GM12864 (cell line): ENCODE data around the gene CNTNAP2.

Experiments
- DNase-seq: peaks from one replicate; pipeline ENCODE4 v3.0.0-alpha.2; 2011; ENCODE audit warnings: low read depth
- H3K4me3 ChIP-seq: 2 replicates; pipeline ENCODE4 v1.5.1; 2011; ENCODE audit warnings: mild to moderate bottlenecking, low read depth, low read length, control low read depth
- TF ChIP-seq, protein P1 (sequence below): IDR thresholded peaks from 2 replicates; pipeline ENCODE4 v1.5.1; 2011; ENCODE audit warnings: low read depth, mild to moderate bottlenecking, moderate library complexity, low read length, control low read depth, inconsistent platforms; ENCODE audit errors: missing control alignments

Gene CNTNAP2

DNA sequence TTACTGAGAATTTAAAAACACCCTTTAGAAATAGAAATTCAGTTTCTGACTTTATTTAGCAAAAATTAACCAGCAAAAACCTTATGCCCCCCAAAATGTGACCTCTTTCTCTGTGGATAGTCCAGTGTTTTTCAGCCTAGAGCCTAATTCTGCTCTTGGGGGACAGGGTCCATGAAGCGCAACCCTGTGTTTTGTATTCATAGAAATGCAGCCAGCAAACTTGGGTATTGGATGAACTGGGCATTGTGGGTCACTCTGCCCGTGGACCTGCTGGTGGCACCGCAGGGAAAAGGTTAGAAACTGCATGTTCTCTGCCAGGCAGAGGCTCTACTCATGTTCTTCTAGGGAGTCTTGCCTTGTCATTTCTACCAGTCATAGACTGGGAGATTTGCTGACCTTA is 1686.5 kb downstream of the CNTNAP2 start:
- TF ChIP-seq, protein P1, sequence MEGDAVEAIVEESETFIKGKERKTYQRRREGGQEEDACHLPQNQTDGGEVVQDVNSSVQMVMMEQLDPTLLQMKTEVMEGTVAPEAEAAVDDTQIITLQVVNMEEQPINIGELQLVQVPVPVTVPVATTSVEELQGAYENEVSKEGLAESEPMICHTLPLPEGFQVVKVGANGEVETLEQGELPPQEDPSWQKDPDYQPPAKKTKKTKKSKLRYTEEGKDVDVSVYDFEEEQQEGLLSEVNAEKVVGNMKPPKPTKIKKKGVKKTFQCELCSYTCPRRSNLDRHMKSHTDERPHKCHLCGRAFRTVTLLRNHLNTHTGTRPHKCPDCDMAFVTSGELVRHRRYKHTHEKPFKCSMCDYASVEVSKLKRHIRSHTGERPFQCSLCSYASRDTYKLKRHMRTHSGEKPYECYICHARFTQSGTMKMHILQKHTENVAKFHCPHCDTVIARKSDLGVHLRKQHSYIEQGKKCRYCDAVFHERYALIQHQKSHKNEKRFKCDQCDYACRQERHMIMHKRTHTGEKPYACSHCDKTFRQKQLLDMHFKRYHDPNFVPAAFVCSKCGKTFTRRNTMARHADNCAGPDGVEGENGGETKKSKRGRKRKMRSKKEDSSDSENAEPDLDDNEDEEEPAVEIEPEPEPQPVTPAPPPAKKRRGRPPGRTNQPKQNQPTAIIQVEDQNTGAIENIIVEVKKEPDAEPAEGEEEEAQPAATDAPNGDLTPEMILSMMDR: no peak
- no peak for DNase-seq
- no peak overlapping the region for H3K4me3 ChIP-seq

DNA sequence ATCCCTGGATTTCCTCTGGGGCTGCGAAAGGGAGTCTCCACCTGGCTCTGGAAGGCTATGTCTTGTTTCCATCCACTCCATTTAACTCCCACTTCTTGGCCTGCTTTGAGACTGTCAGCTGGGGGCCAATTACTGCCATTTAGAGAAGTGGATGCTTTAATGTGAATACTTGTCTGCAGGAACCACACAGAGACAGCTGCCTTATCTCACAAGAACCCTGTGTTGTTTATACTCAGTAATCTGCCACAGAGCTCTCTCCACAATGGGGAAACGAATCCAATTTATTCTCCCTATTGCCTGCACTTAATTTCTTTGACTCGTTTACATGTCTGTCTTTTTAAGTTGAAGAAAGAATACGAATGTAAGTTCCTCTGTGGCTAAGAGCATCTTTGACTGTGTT is 1687.0 kb downstream of the CNTNAP2 start:
- no peak overlapping the region for H3K4me3 ChIP-seq
- TF ChIP-seq, protein P1: no peak
- no peak for DNase-seq

DNA sequence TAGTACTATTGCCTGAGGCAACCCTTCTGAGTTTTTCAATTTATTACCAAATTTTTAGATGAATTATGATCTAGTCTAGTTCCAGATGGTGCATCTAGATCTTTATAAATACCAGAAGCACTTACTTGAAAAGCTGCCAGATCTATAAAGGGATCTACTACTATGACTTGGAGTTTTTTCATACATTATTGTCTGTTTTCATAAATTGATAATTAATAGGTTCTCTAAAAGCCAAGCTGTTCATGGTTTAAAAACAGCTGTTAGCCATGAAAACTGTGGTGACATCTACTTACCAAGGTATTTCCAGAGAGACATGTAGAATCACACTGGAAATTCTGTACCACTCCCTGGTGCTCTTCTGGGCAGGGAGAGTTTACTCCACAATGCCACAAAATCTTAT is 1687.4 kb downstream of the CNTNAP2 start:
- TF ChIP-seq, protein P1: no peak
- no peak overlapping the region for H3K4me3 ChIP-seq
- no peak for DNase-seq

DNA sequence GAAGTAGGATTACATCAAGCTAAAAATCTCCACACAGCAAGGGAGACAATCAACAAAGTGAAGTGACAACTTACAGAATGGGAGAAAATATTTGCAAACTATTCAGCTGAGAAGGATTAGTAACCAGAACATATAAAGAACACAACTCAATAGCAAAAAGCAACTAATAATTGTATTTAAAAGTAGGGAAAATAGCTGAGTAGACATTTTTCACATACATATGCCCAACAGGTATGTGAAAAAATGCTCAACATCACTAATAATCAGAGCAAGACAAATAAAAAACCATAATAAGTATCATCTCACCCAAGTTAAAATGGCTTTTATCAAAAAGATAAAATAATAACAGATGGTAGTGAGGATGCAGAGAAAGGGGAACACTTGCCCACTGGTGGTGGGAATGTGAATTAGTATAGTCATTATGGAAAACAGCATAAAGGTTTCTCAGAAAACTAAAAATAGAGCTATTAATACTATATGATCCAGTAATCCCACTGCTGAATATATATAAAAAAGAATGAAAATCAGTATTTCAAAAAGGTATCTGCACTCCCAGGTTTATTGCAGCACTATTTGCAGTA is 1689.5 kb downstream of the CNTNAP2 start:
- no peak for DNase-seq
- no peak overlapping the region for H3K4me3 ChIP-seq
- TF ChIP-seq, protein P1: no peak

GRCh38 chr7:147809786-147810185 is 1693.2 kb downstream of the CNTNAP2 start:
- no peak overlapping the region for H3K4me3 ChIP-seq
- TF ChIP-seq, protein P1: no peak
- DNase-seq: no peak

GRCh38 chr7:147810269-147810668 is 1693.7 kb downstream of the CNTNAP2 start:
- DNase-seq: no peak
- H3K4me3 ChIP-seq: no peak overlapping the region
- TF ChIP-seq, protein P1: no peak

- no peak overlapping the region for H3K4me3 ChIP-seq
- no peak for DNase-seq
- TF ChIP-seq, protein P1: no peak
Measured at GRCh38 chr7:147811923-147812322, 1695.3 kb downstream of the CNTNAP2 start.
